D341Med (cell line): ENCODE measurements around the gene C12orf54.
"Not testable (repeated sequence)": the region's sequence is repeated elsewhere in the genome, so short reads cannot be mapped to it uniquely, and the experiment has no call there.

Experiments
- DNase-seq: peaks from one replicate; pipeline ENCODE4 v3.0.0; 2012; ENCODE audit warnings: low spot score

C12orf54 gene

GRCh38 chr12:48482198-48482597 is at the start of gene C12orf54:
Gene C12orf54 (plus strand): TSS chr12:48482498. CDS start chr12:48483297, 799 bp downstream.
- no peak for DNase-seq

GRCh38 chr12:48434016-48434415 is 48.3 kb upstream of the C12orf54 start:
- DNase-seq, result not testable (repeated sequence)

GRCh38 chr12:48441069-48441468 is 41.2 kb upstream of the C12orf54 start:
- no peak for DNase-seq

GRCh38 chr12:48442179-48442847 is 40.0 kb upstream of the C12orf54 start:
- no peak for DNase-seq

- DNase-seq, result no peak
Measured at GRCh38 chr12:48445538-48445937, 36.8 kb upstream of the C12orf54 start.

GRCh38 chr12:48446161-48446776 is 36.0 kb upstream of the C12orf54 start:
- peak; percentile 76 for DNase-seq

- no peak for DNase-seq
Measured at GRCh38 chr12:48447755-48448154, 34.5 kb upstream of the C12orf54 start.

- DNase-seq, result no peak
Measured at GRCh38 chr12:48451372-48451771, 30.9 kb upstream of the C12orf54 start.

- DNase-seq, result not testable (repeated sequence)
Measured at GRCh38 chr12:48452961-48453360, 29.3 kb upstream of the C12orf54 start.

GRCh38 chr12:48454667-48455066 is 27.6 kb upstream of the C12orf54 start:
- DNase-seq, result peak; percentile 40

GRCh38 chr12:48455116-48455515 is 27.2 kb upstream of the C12orf54 start:
- DNase-seq, result no peak

GRCh38 chr12:48459259-48459658 is 23.0 kb upstream of the C12orf54 start:
- DNase-seq, result no peak

GRCh38 chr12:48469027-48469426 is 13.3 kb upstream of the C12orf54 start:
- not testable (repeated sequence) for DNase-seq

- DNase-seq, result no peak
Measured at GRCh38 chr12:48472259-48472658, 10.0 kb upstream of the C12orf54 start, which contains the start of gene ANP32D. Gene ANP32D (plus strand): TSS chr12:48472559. CDS start chr12:48472665, 106 bp downstream.

- DNase-seq, result no peak
Measured at GRCh38 chr12:48473061-48473460, 9.2 kb upstream of the C12orf54 start.

GRCh38 chr12:48474497-48474896 is 7.8 kb upstream of the C12orf54 start:
- DNase-seq, result not testable (repeated sequence)

- no peak for DNase-seq
Measured at GRCh38 chr12:48482930-48483329, 632 bp downstream of the C12orf54 start.

GRCh38 chr12:48486261-48486660 is 4.0 kb downstream of the C12orf54 start:
- DNase-seq, result no peak

GRCh38 chr12:48486679-48487078 is 4.4 kb downstream of the C12orf54 start:
- no peak for DNase-seq

GRCh38 chr12:48489012-48489411 is 6.7 kb downstream of the C12orf54 start:
- no peak for DNase-seq

- not testable (repeated sequence) for DNase-seq
Measured at GRCh38 chr12:48489456-48489855, 7.2 kb downstream of the C12orf54 start.

GRCh38 chr12:48500281-48500680 is 18.0 kb downstream of the C12orf54 start:
- not testable (repeated sequence) for DNase-seq

GRCh38 chr12:48506836-48507235 is 24.5 kb downstream of the C12orf54 start:
- not testable (repeated sequence) for DNase-seq

GRCh38 chr12:48508987-48509386 is 26.7 kb downstream of the C12orf54 start:
- no peak for DNase-seq
